ENCODE measurements around the gene GTSF1L. TPM values are rescaled to one million over a fixed set of nuclear protein-coding genes. Genes with fewer than 3 reads are reported as not detected.

The GTSF1L gene
- total and polyA plus RNA-seq, 8 donors: not detected

- Histone ChIP-seq H3K27me3 (peaks cover 0 to 13% of the 10 kb centered on the region in 2 donors), H3K27ac (no peak overlapping the region), H3K4me1 (no peaks in the 10 kb centered on the region), H3K4me3 (no peak overlapping the region), H3K36me3 (no peaks in the 10 kb centered on the region), H3K9me3 (no peaks in the 10 kb centered on the region)
- DNase-seq (no peak), ATAC-seq (no peak)
- intact Hi-C loops (cut with DNase I): no loop called here
- TF ChIP-seq CTCF (IDR thresholded peaks at IDR 0.05): no peak
These were observed 2.0 kb upstream of the GTSF1L start for GRCh38 chr20:43728686-43729255.

GRCh38 chr20:43727980-43728590, 1.3 kb upstream of the GTSF1L start:
- Histone ChIP-seq H3K4me1 (no peaks in the 10 kb centered on the region), H3K27ac (no peak overlapping the region), H3K9me3 (no peaks in the 10 kb centered on the region), H3K36me3 (no peaks in the 10 kb centered on the region), H3K4me3 (no peak overlapping the region), H3K27me3 (peaks cover 0 to 9% of the 10 kb centered on the region in 2 donors)
- ATAC-seq (no peak), DNase-seq (no peak)
- no peak for TF ChIP-seq CTCF (IDR thresholded peaks at IDR 0.05)
- intact Hi-C loops (cut with DNase I): no loop called here

GRCh38 chr20:43726333-43726732, 469 bp downstream of the GTSF1L start:
- Histone ChIP-seq H3K4me3 (no peak overlapping the region), H3K27me3 (no peaks in the 10 kb centered on the region), H3K4me1 (no peaks in the 10 kb centered on the region), H3K27ac (no peak overlapping the region), H3K36me3 (no peaks in the 10 kb centered on the region), H3K9me3 (no peaks in the 10 kb centered on the region)
- ATAC-seq (no peak), DNase-seq (no peak)
- intact Hi-C loops (cut with DNase I): no loop called here
- no peak for TF ChIP-seq CTCF (IDR thresholded peaks at IDR 0.05)

GRCh38 chr20:43725666-43726065, 1.1 kb downstream of the GTSF1L start:
- no peak for TF ChIP-seq CTCF (IDR thresholded peaks at IDR 0.05)
- no peak for ATAC-seq
- no peaks in the 10 kb centered on the region for H3K36me3 ChIP-seq

GRCh38 chr20:43724383-43724782, 2.4 kb downstream of the GTSF1L start:
- DNase-seq (no peak), ATAC-seq (no peak)
- no peaks in the 10 kb centered on the region for H3K36me3 ChIP-seq
- intact Hi-C loops (cut with DNase I): no loop called here
- no peak overlapping the region for H3K4me3 ChIP-seq
- TF ChIP-seq CTCF (IDR thresholded peaks at IDR 0.05): no peak
- no peaks in the 10 kb centered on the region for H3K27me3 ChIP-seq
- H3K9me3 ChIP-seq: no peaks in the 10 kb centered on the region
- no peaks in the 10 kb centered on the region for H3K4me1 ChIP-seq
- H3K27ac ChIP-seq: no peak overlapping the region

More at GRCh38 chr20:43725666-43726065, 1.1 kb downstream of the GTSF1L start:
- H3K4me3 ChIP-seq: no peak overlapping the region
- H3K9me3 ChIP-seq: no peaks in the 10 kb centered on the region
- no peak for DNase-seq
- no peaks in the 10 kb centered on the region for H3K27me3 ChIP-seq
- intact Hi-C loops (cut with DNase I): no loop called here
- H3K4me1 ChIP-seq: no peaks in the 10 kb centered on the region
- H3K27ac ChIP-seq: no peak overlapping the region
